Measurements from ENCODE around the gene FATE1.

DNA sequence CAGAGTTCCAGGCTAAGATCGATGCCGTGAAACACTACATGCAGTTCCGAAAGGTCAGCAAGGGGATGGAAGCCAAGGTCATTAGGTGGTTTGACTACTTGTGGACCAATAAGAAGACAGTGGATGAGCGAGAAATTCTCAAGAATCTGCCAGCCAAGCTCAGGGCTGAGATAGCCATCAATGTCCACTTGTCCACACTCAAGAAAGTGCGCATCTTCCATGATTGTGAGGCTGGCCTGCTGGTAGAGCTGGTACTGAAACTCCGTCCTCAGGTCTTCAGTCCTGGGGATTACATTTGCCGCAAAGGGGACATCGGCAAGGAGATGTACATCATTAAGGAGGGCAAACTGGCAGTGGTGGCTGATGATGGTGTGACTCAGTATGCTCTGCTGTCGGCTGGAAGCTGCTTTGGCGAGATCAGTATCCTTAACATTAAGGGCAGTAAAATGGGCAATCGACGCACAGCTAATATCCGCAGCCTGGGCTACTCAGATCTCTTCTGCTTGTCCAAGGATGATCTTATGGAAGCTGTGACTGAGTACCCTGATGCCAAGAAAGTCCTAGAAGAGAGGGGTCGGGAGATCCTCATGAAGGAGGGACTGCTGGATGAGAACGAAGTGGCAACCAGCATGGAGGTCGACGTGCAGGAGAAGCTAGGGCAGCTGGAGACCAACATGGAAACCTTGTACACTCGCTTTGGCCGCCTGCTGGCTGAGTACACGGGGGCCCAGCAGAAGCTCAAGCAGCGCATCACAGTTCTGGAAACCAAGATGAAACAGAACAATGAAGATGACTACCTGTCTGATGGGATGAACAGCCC is 28.0 kb downstream of the FATE1 start:
- TF ChIP-seq, protein P1, sequence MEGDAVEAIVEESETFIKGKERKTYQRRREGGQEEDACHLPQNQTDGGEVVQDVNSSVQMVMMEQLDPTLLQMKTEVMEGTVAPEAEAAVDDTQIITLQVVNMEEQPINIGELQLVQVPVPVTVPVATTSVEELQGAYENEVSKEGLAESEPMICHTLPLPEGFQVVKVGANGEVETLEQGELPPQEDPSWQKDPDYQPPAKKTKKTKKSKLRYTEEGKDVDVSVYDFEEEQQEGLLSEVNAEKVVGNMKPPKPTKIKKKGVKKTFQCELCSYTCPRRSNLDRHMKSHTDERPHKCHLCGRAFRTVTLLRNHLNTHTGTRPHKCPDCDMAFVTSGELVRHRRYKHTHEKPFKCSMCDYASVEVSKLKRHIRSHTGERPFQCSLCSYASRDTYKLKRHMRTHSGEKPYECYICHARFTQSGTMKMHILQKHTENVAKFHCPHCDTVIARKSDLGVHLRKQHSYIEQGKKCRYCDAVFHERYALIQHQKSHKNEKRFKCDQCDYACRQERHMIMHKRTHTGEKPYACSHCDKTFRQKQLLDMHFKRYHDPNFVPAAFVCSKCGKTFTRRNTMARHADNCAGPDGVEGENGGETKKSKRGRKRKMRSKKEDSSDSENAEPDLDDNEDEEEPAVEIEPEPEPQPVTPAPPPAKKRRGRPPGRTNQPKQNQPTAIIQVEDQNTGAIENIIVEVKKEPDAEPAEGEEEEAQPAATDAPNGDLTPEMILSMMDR (IDR thresholded peaks at IDR 0.05; ENCODE audit: insufficient read depth, low read depth, low read length) = no peak
- no peak for TF ChIP-seq EZH2 (IDR thresholded peaks at IDR 0.05; ENCODE audit: insufficient read depth, low read length)
